H4 (cell line): Measurements from ENCODE around the gene SATB2. TPM values are rescaled to one million over a fixed set of nuclear protein-coding genes. Genes with fewer than 3 reads are reported as not detected.

Experiments
- DNase-seq: peaks from one replicate; pipeline ENCODE4 v3.0.0-alpha.2; 2015; ENCODE audit warnings: low spot score
- total RNA-seq: library from RNA; depleted of rRNA; stranded (reverse); fragments of >200 nt; shearing (Covaris generic); gene quantifications from 2 replicates; pipeline ENCODE4 v1.2.3, GENCODE V29; 2014

Gene SATB2
- total RNA-seq, 1 experiment from 2014 or later = 10.3 TPM

GRCh38 chr2:199452260-199452990 lies 5.3 kb downstream of the SATB2 start:
- no peak for DNase-seq

- no peak for DNase-seq
Measured at GRCh38 chr2:199449956-199450355, 7.8 kb downstream of the SATB2 start.

GRCh38 chr2:199449455-199449854 lies 8.3 kb downstream of the SATB2 start:
- no peak for DNase-seq

GRCh38 chr2:199446996-199447576 lies 10.7 kb downstream of the SATB2 start:
- no peak for DNase-seq

- DNase-seq = no peak
Measured at GRCh38 chr2:199444749-199445148, 13.0 kb downstream of the SATB2 start.

GRCh38 chr2:199443589-199444130 lies 14.1 kb downstream of the SATB2 start:
- DNase-seq = no peak

GRCh38 chr2:199442173-199442572 lies 15.6 kb downstream of the SATB2 start:
- DNase-seq = no peak

GRCh38 chr2:199441759-199442158 lies 16.0 kb downstream of the SATB2 start:
- DNase-seq = no peak

GRCh38 chr2:199440118-199440517 lies 17.6 kb downstream of the SATB2 start:
- no peak for DNase-seq

GRCh38 chr2:199439542-199439941 lies 18.2 kb downstream of the SATB2 start:
- no peak for DNase-seq

- no peak for DNase-seq
Measured at GRCh38 chr2:199439066-199439465, 18.7 kb downstream of the SATB2 start.

- DNase-seq = no peak
Measured at GRCh38 chr2:199434555-199434954, 23.2 kb downstream of the SATB2 start.

- DNase-seq = no peak
Measured at GRCh38 chr2:199433204-199433832, 24.4 kb downstream of the SATB2 start.

GRCh38 chr2:199431746-199432213 lies 26.0 kb downstream of the SATB2 start:
- DNase-seq = peak; percentile 33

GRCh38 chr2:199430214-199430613 lies 27.5 kb downstream of the SATB2 start:
- DNase-seq = no peak

- no peak for DNase-seq
Measured at GRCh38 chr2:199428291-199428690, 29.4 kb downstream of the SATB2 start.

GRCh38 chr2:199424160-199424559 lies 33.6 kb downstream of the SATB2 start:
- DNase-seq = no peak

- no peak for DNase-seq
Measured at GRCh38 chr2:199419428-199419827, 38.3 kb downstream of the SATB2 start.

- no peak for DNase-seq
Measured at GRCh38 chr2:199414465-199414864, 43.3 kb downstream of the SATB2 start.

GRCh38 chr2:199414001-199414400 lies 43.7 kb downstream of the SATB2 start:
- no peak for DNase-seq

- no peak for DNase-seq
Measured at GRCh38 chr2:199409759-199410529, 47.8 kb downstream of the SATB2 start.

- no peak for DNase-seq
Measured at GRCh38 chr2:199407421-199407820, 50.3 kb downstream of the SATB2 start.
